NCI-H82 treated with DMSO at 0.1 percent for 48 hours (cell line): ENCODE measurements around the gene ACSM3.
"Not testable (repeated sequence)": the region's sequence is repeated elsewhere in the genome, so short reads cannot be mapped to it uniquely, and the experiment has no call there.

Experiments used
- DNase-seq: peaks from one replicate; lab custom pipeline; 2025; ENCODE audit not compliant: unreplicated experiment; lab: John Stamatoyannopoulos, UW

The ACSM3 gene

DNA sequence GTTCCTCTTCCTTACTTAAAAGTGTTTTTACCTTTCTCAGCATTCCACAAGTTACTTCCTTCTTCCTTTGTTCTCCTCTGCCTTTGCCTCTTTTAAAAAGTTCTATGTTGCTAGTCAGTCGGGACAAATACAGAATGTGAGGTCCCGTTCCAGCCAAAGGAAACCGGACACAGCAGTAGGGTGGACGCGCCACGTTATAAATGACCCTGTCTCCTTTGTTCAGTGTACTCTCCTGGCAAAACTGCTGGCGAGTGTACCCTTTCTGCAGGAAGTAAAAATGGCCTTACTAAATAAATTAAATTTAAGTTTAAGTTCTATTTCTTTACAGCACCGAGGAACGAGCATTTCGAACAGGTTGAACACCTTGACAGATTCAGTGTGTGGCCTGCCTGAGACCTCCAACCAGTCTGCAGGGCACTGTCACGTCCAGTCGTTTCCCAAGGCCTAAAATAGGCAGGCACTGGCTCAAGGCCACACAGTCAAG lies 41.9 kb downstream of the ACSM3 start:
- not testable (repeated sequence) for DNase-seq

DNA sequence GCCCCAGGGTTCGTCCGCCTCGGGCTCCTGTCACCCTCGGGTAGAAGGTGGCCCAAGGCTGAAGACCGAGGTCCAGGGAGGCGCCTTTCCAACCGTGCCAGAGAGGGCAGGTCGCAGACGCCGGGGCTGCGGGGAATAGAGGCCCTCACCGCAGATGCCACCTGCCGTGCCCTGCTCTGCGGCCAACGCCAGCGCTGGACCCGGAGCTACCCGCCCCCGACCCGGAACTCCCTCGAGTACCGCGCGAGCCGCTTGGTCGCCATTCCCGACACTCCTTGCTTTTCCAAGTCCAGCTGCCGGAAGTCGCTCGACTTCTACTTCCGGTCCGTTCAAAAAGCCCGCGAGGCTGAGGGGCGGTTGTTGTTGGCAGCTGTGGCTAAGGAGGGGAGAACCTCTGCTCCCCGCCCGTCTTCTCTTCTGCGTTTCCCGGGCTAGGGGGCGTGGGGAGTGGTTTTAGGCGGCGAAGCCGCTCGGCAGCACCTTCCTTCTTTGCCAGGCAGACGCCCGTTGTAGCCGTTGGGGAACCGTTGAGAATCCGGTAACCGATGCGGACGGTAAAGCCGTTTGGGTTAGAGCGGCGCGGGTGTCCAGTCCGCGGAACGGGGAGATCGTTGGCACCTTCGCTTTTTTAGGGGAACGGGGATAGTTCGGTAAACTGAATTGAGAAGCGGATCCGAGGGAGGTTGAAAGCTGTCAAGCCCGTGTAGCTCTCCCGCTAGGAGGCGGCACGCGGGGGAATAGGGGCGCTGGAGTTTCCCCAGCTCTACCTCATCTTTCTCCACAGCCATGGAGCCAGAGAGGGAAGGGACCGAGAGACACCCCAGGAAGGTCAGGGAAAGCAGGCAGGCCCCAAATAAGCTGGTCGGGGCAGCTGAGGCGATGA lies 42.6 kb downstream of the ACSM3 start, which contains the start of the genes ERI2 and REXO5:
TSS of gene ERI2 (minus strand) at position 305 of the 883 bp plus-strand sequence. CDS start at position 263, 42 bp downstream.
TSS of gene REXO5 (plus strand) at position 360 of the 883 bp plus-strand sequence. CDS start at position 787, 427 bp downstream.
- DNase-seq, result peak; percentile 85

DNA sequence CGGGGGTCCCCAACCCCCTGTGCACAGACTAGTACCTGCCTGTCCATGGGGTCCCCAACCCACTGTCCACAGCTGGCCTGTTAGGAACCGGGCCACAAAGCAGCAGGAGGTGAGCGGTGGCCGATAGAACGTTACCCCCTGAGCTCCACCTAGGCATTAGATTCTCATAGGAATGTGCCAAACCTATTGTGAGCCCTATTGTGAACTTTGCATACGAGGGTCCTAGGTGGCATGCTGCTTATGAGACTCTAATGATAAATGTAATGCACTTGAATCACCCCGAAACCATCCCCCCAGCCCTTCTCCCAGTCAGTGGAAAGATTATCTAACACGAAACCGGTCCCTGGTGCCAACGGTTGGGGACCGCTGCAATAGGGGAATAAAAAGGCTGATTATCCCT lies 44.0 kb downstream of the ACSM3 start:
- DNase-seq, result no peak

DNA sequence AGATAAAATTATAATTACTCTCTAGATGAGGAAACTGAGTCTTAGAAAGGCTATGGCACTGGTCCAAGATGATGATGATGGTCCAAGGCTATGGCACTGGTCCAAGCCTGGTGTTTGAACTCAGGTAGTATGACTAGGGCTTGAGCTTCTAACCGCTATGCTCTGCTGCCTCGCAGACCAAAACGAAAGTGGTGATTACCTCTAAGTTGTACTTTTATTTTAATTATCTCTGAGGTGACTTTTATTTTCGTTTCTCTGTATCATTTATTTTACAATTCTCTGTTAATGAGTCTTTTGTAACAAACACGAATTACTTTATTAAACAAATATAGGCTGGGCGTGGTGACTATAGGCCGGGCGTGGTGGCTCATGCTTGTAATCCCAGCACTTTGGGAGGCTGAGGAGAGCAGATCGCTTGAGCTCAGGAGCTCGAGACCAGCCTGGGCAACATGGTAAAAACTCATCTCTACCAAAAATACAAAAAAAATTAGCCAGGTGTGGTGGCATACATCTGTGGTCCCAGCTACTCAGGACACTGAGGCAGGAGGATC lies 48.1 kb downstream of the ACSM3 start:
- DNase-seq, result no peak

DNA sequence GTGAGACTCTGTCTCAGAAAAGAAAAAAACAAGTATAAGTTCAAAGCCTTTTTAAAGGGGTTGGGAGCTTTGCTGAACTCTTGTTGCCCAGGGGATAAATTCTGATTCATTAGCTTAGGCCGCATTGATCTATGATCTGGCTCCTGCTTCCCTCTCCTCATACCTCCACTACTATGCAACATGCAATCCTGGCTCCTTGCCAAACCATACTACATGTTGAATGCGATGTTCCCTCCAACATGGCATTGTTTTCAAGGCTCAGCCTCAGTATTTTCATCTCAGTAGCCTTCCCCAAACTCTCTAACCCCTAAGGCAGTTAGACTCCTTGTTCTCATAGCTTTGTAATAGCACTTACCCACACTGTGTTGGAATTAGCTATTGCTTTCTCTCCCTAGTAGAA lies 48.7 kb downstream of the ACSM3 start:
- no peak for DNase-seq

DNA sequence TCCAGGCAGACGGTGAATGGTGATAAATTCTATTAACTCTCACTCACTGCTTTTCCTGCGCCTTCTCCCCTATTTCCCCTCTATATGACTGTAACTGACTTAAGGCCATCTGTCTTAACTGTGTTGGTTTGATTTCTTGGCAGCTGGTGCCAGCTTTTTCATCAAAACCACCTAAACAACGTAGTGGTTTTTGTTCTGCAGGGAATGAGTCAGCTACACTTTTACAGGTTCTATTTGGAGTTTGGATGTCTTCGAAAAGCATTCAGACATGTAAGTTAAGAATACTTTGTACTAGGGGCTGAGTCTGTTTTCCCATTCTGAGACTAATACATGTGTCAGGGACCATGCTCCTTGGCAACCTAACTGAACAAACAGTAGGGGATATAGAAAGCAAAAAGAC lies 51.0 kb downstream of the ACSM3 start:
- no peak for DNase-seq

DNA sequence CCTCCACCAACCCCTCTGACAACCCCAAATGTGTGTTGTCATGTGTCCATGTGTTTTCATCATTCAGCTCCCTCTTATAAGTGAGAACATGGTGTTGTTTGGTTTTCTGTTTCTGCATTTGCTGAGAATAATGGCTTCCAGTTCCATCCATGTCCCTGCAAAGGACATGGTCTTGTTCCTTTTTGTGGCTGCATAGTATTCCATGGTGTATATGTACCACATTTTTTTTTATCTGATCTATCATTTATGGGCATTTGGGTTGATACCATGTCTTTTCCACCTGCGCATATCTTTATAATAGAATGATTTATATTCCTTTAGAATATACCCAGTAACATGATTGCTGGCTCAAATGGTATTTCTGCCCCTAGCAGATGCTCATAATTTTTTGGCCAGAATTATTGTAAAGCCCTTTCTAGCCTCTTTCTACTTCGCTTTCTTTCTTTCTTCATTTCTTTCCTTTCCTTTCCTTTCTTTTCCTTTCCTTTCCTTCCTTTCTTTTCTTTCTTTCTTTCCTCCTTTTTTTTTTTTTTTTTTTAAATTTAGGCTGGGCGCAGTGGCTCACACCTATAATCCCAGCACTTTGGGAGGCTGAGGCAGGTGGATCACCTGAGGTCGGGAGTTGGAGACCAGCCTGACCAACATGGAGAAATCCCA lies 55.2 kb downstream of the ACSM3 start:
- no peak for DNase-seq

DNA sequence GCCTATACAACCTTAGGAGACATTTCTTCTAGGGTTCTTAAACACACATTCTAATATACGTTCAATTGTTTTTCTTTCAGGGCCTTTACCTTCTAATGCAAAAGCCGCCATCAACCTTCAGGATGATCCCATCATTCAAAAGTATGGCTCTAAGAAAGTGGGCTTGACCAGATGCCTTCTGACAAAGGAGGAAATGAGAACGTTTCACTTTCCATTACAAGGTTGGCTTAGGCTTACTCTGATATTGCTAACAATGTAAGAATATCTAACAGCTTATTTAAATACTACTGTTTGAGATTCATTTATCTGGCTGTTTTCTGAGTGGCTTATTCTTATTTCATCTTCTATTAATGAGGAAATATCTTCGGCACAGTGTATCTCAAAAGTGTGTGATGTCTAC lies 57.9 kb downstream of the ACSM3 start:
- no peak for DNase-seq

DNA sequence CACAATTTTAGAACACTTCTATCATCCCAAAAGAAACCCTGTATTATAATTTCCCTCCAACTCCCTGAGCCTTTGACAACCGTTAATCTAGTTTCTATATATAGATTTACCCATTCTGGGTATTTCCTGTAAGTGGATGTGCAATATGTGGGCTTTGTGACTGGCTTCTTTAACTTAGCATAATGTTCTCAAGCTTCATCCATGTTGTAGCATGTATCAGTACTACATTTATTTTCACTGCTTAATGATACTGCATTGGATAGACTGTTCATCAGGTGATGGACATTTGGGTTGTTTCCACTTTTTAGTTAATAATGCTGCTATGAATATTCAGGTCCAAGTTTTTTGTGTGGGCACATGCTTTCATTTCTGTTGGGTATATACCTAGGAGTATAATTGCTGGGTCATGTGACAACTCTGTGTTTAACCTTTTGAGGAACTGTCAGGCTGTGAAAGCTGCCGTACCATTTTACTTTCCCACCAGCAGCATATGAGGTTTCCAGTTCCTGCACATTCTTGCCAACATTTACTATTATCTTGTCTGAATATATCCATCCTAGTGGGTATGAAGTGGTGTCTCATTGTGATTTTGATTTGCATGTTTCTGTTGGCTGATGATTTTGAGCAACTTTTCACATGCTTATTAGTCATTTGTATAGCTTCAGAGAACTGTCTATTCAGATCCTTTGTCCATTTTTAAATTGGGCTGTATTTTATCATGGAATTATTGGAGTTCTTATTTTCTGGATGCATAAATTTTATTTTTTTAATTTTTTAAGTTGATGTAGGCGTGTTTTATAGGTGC lies 58.9 kb downstream of the ACSM3 start:
- no peak for DNase-seq

DNA sequence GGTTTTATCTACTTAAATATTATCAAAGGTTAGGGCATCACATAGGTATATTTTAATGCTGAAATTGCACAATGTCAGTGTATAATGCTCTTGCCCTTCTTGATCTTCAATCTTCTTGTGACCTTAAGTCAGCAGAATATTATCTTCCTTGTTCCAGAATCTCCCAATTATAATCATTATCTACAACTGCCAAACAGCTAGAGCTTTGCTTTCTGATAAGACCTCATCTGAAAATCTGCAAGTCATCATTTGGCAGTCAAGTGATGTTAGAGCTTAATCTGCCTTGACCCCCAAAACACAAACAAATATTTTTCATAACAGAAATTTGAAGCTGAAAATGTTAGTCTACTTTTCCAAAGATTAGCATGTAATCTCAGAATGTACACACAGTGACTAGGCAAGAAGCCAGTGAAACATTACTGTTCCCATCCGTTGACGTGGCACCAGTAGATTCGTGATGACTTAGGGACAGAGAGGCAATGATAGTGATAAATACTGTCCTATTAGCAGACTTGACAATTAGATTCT lies 62.3 kb downstream of the ACSM3 start:
- DNase-seq, result no peak

DNA sequence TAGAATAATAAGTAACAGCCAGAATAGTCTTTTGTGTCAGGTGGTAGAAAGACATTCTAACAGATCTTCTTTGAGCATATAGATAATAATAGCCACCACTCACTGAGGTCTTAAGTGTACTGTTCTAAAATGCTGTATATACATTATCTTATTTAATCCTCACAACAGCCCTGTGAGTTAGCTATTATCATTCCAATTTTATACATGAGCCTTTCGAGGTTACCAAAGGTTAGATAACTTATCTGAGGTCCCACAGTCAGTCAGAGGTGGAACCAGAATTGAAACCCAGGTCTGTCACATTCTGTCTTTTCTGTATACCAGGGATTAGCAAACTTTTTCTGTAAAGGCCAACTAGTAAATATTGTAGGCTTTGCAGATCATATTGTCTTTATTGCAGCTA lies 65.7 kb downstream of the ACSM3 start:
- no peak for DNase-seq

DNA sequence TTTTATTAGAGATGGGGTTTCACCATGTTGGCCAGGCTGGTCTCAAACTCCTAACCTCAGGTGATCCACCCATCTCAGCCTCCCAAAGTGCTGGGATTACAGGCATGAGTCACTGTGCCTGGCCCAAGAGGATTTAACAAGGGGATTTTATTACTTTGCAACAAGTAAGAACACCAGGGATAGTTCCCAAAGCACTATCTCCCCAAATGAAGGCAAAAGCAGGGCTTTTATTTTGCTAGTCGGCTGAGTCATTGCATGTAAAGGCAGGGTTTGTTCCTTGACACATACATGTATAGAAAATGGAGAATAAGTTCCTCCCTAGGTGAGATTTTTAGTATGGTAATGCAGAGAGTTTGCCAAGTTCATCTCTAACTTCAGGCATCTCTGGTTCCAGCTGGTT lies 66.6 kb downstream of the ACSM3 start:
- no peak for DNase-seq

DNA sequence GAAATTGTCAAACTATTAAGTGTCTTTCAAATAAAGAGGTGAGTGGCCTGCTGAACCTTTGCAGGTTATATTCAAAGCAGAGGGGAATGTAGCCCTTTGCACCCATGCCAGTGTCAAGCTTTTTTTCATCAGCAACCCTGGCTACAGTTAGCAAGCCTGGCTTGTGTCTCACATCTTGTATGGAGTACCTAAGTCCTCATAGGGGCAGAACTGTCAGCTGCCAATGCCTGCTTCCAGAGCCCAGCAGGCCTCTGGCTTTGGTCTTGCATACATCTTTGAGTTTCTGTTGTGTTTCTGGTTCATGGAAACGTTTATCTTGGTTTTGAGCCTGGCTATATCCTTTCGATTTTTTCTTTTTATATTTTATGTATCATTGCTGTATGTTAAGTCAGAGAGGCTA lies 69.3 kb downstream of the ACSM3 start:
- DNase-seq, result no peak

DNA sequence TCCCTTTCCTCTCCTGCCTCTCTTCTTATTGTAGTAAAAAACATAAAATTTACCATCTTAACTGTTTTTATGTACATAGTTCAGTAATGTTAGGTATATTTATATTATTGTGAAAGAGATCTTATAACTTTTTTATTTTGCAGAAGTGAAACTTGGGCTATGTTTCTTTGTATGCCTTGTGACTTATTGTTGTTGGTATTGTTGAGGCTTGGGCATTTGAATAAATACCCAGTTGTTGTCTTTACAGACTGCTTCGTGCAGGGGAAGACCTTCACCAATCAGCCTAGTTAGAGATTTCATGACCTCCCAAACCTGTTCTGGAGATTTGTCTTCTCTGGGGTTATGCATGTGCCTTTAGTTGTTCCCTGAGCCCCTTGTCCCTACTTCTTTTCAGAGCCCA lies 74.4 kb downstream of the ACSM3 start:
- DNase-seq, result no peak

DNA sequence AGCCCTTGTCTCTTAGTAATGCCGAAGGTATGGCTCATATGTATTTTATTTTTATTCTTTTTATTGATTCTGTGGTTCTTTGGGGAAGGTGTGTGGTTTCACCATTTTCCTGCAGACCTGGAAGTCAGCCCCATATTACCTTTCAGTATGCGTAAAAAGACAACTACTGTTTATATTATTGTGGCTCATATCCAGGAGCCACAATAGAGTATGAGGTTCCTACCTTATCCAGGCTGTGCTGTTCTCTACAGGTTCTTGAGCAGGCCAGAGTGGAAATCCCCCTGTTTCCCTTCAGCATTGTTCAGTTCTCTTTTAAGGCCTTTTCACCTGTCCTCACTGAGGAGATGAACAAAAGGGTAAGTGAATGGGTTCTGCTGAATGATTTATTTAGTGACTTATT lies 75.7 kb downstream of the ACSM3 start:
- no peak for DNase-seq

DNA sequence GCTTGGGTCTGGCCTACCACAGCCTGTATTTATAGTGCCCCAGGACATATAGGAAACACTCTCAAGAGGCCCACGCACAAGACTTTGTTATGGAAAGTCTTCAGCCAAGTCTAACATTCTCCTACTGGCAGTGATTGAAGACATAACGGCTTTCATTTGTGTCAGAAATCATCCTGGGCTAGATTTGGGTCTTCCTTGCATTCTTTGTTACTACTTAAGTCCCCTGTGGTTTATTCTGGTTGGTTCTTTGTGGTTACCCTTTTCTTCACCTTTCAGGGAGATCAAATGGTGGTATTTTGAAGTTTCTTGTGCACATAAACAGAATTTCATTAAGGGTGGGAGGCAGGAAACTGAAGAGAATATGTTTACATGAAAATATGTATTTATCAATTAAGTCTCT lies 80.2 kb downstream of the ACSM3 start:
- DNase-seq, result no peak

DNA sequence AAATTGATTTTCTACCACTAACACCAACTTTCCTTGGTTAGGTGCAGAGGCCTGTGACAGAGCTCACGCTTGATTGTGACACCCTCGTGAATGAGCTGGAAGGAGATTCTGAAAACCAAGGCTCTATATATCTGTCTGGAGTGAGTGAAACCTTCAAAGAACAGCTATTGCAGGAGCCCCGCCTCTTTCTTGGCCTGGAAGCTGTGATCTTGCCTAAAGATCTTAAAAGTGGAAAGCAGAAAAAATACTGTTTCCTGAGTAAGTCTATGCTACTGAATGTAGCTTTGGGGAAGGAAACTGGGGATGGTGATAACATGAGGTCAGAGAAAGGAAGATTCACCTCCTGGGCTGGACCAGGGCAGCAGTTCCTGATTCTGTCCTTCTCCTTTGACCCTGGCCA lies 80.8 kb downstream of the ACSM3 start:
- DNase-seq, result no peak

DNA sequence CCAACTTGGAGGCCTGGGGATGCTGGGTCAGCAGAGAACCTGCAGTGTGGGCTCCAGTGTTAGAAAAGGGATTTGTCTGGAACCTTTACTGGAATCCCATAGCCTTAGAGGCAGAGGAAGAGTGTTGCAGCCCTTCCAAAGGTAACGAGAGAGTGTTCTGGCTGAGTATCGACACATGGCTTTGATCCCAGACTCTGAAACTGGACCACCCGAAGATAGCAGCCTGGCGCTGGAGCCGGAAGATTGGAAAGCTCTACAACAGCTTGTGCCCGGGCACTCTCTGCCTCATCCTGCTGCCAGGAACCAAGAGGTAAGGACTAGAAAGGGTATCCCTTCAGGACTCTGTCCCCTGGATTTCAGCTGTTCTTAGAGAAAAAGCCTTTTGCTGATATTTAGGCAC lies 82.2 kb downstream of the ACSM3 start:
- DNase-seq, result no peak

DNA sequence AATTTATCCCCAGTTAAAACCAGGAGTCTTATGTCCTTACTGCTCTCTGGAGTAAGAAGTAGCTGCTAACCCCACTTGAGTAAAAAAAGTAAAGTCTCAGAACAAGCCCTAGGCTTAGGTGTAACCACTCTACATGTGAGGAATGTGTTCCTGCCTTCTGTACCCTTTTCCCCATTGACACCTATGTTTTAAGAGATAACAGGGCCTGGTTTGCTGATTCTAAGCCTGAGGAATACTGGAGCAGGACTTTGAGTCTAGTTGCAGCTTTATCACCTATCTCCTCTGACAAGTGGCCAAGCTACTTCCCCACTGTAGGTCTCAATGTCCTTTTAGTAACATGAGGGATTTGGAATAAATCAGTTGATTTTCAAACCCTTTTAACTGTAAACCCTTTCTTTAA lies 82.7 kb downstream of the ACSM3 start:
- no peak for DNase-seq
